Lower leg skin (tissue), 4 donors: ENCODE measurements around the gene MAPK4. TPM values are rescaled to one million over a fixed set of nuclear protein-coding genes. Genes with fewer than 3 reads are reported as not detected.
A peak's percentile ranks its signal among the peaks of the same experiment; 100 is the strongest.
"Not testable (repeated sequence)": the region's sequence is repeated elsewhere in the genome, so short reads cannot be mapped to it uniquely, and the experiment has no call there.

ENCODE experiments used
- DNase-seq, 2 donors: peaks; one replicate each; pipeline ENCODE4 v3.0.0-alpha.2; 2019; ENCODE audit warnings: low spot score in 2 of 2
- H3K4me3 ChIP-seq: fragments of 200-600 bp; sonication (generic); 2 replicates; pipeline ENCODE4 v1.5.1; 2017; ENCODE audit warnings: mild to moderate bottlenecking, low read depth; ENCODE audit not compliant: poor library complexity, severe bottlenecking
- POLR2A ChIP-seq, 2 donors: fragments of 450-650 bp; IDR thresholded peaks; one replicate each; pipeline ENCODE4 v1.6.1; 2016 to 2017; ENCODE audit warnings: antibody characterized with exemption in 2 of 2, mild to moderate bottlenecking in 1 of 2, moderate library complexity in 1 of 2
- WGBS, 2 donors: methylation state at CpG; one replicate each; pipeline ENCODE4 v1.1.5; 2018; 5-methylcytosine and 5-hydroxymethylcytosine counted together
- intact Hi-C: fragments of 100-400 bp; cut with DNase I; formaldehyde crosslinking; loops from one replicate; pipeline ENCODE4 v1.15.0; 2023; ENCODE audit warnings: low total_unique reads
- total RNA-seq, 4 donors: library from RNA; depleted of rRNA; stranded (reverse); fragments of >200 nt; gene quantifications; one replicate each; pipeline ENCODE4 v1.1.0, GENCODE V29; 2016
- TF ChIP-seq, protein P1 (sequence below), 3 donors: fragments of 450-650 bp; IDR thresholded peaks; one replicate each; pipeline ENCODE4 v1.5.1; 2016; ENCODE audit warnings: antibody characterized with exemption in 3 of 3, mild to moderate bottlenecking in 3 of 3, moderate library complexity in 2 of 3

The MAPK4 gene
- 1 to 10 TPM in 2 of 4 donors, under 1 TPM in 2; 0.46 to 5.3 (median 2.5) TPM for total RNA-seq

- peak within 1 kb of the TSS; percentile 10 for H3K4me3 ChIP-seq
- TF ChIP-seq POLR2A (IDR thresholded peaks at IDR 0.05), result no peak
- TF ChIP-seq, protein P1, sequence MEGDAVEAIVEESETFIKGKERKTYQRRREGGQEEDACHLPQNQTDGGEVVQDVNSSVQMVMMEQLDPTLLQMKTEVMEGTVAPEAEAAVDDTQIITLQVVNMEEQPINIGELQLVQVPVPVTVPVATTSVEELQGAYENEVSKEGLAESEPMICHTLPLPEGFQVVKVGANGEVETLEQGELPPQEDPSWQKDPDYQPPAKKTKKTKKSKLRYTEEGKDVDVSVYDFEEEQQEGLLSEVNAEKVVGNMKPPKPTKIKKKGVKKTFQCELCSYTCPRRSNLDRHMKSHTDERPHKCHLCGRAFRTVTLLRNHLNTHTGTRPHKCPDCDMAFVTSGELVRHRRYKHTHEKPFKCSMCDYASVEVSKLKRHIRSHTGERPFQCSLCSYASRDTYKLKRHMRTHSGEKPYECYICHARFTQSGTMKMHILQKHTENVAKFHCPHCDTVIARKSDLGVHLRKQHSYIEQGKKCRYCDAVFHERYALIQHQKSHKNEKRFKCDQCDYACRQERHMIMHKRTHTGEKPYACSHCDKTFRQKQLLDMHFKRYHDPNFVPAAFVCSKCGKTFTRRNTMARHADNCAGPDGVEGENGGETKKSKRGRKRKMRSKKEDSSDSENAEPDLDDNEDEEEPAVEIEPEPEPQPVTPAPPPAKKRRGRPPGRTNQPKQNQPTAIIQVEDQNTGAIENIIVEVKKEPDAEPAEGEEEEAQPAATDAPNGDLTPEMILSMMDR (IDR thresholded peaks at IDR 0.05), result no peak
- intact Hi-C loops, result no loop called here
- DNase-seq, result no peak
- WGBS, 2 donors, result 1% methylated on average over 47 to 49 of the region's 109 CpGs
Observed at GRCh38 chr18:50559752-50560680, at the start of gene MAPK4. Gene MAPK4, plus strand, starts transcription at chr18:50560087. Its CDS starts 103,872 bp downstream, at chr18:50663959.

GRCh38 chr18:50517277-50517676 is 42.6 kb upstream of the MAPK4 start:
- DNase-seq, intact Hi-C loops, H3K4me3 ChIP-seq: not testable (repeated sequence)
- WGBS, 2 donors, result 68 to 78% methylated on average over 5 of the region's 5 CpGs

- H3K4me3 ChIP-seq, result no peak overlapping the region
- 38 to 49% methylated on average over 4 of the region's 4 CpGs for WGBS, 2 donors
- intact Hi-C loops, result no loop called here
- no peak for DNase-seq
- no peak for TF ChIP-seq POLR2A (IDR thresholded peaks at IDR 0.05)
- TF ChIP-seq, protein P1 (IDR thresholded peaks at IDR 0.05), result no peak
Observed at GRCh38 chr18:50518787-50519546, 40.9 kb upstream of the MAPK4 start.

DNA sequence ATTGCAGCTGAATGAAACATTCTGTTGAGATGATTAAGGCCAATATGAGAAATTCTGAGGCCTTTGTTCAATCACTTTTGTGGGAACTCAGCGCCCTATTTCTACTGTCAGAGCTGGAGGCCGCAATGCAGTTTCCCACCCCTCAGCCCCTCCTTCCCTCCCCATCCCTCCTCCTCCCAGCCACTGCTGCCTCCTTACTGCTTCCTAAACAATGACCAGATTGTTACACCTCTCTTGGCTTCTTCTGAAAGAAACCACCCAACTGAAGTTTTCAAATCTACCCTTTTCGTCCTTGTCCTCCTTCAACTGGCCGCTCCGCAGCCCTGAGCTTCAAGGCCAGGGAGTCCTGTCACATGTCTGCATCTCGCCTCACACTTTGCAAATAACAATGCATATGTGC is 36.7 kb upstream of the MAPK4 start:
- TF ChIP-seq POLR2A (IDR thresholded peaks at IDR 0.05), result no peak
- TF ChIP-seq, protein P1 (IDR thresholded peaks at IDR 0.05), result no peak
- intact Hi-C loops, result no loop called here
- H3K4me3 ChIP-seq, result no peak overlapping the region
- WGBS, 2 donors, result 65 to 82% methylated on average over 6 of the region's 6 CpGs
- DNase-seq, result no peak

DNA sequence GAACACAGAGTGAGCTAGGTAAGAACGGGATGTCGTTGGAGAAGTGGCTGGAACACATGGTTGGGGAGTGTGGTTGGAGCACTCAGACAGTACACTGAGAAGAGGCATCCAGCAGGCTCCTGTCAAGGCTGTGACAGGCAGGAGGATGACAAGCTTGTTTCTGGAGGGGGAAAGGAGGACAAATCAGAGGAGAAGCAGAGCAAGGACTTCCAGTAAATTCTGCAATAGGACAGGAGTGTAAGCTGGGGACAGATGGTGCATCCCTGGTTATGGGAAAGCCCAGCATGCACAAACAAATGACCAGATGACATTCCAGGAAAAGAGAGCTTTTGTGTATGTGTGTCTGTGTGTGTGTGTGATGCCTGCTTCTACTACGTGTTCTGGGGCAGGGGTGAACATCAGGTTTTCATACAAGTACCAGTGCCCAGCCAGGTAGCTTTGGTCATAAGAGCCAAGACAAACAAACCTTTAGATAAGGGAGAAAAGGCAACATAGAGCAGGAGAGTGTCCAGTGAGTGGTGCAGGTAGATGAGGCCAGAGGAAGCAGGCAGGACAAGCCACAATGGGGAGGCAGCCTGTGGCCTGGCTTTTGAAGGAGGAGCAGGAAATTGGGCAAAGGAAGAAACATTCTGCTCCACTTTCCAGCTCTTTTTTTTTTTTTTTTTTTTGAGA is 32.1 kb upstream of the MAPK4 start:
- no peak for DNase-seq
- TF ChIP-seq, protein P1 (IDR thresholded peaks at IDR 0.05), result no peak
- no peak for TF ChIP-seq POLR2A (IDR thresholded peaks at IDR 0.05)

More for the DNA sequence above, 32.1 kb upstream of the MAPK4 start:
- intact Hi-C loops, result no loop called here
- H3K4me3 ChIP-seq, result no peak overlapping the region
- 89% methylated on average over 3 of the region's 3 CpGs for WGBS, 2 donors
